GM19193 (cell line): ENCODE data around the gene BICD2.

Source experiments
- POLR2A ChIP-seq: IDR thresholded peaks from 4 replicates; pipeline ENCODE4 v1.6.1; 2011; ENCODE audit not compliant: insufficient read depth, insufficient read length; ENCODE audit errors: extremely low read depth

Gene BICD2

DNA sequence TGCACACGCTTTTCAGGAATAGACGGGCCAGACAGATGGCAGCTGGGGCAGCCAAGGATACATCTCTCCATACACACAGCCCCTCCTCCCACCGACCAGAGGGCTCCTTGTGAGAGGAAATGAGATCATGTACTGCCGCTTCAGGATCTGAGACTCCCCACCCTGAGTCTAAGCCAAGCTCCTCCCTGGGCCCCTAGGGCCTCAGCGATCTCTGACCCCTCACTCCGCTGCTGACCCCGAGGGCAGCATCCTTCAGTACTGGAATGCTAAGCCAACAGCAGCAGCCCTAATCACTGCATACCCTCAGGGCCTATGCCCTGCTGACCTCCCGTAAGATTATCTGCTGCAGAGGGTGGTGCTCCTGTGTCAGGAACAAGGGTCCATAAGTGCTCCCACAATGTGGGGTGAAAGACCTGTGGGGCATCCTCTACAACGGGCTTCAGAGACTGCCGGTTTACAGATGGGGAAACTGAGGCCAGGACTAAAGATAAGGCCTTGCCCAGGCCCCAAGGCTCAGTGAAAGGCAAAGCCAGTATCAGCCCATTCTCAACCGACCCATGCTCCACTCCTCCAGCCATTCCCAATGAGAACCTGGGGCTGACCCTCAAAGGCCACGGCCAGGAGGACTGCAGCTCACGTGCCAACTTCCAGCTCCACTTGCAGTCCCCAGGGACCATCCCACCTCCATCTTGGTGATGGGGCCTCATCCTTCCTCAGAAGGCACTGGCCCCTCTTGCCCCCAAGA, 37.5 kb downstream of the BICD2 start:
- TF ChIP-seq POLR2A = no peak

DNA sequence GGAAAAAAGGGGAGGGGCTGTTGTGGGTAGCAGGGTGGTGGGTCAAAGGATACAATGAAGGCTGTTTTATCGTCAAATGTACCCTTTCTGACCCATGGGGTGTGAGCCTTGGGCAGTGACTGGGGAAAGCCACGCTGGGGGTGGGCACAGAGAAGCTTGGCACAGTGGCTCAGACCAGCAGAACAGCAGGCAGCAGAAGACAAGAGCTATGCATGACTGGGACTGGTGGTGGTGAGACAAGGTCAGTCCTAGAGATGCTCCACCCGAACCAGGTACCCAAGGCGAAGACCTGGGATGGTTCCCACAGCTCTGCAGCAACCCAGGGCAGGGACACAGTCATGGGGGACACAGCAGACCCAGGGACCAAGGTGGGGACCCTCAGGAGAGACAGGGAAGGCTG, 38.3 kb downstream of the BICD2 start:
- no peak for TF ChIP-seq POLR2A

DNA sequence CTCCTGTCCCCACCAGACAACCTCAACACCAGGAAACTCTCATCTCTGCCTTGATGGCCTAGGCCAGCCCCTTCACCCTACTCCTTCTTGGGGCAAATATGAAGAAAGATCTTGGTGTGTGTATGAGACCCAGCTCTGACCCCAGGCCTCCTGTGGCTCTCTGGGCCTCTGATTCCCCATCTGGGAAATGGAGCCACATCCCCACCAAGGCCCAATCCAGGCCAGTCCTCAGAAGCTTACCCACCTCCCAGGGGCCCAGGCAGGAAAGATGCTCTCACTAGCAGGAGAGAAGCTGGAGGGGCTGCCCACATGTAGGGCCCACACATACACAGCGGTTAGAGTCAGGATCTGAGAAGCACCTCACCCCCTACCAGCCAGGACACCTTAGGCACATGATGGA, 38.9 kb downstream of the BICD2 start:
- TF ChIP-seq POLR2A = no peak

DNA sequence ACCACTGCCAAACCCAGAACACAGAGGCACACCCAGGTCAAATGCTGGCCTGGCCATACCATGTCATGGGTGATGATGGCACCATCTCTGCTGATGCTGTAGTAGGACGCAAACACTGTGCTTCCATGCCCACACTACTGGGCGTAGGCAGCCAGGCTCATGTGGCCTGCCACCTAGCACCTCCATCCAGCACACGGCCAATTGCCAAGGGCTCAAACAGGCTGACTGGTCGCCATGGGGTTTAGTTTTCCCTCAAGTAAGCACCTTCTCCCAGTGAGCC, 39.4 kb downstream of the BICD2 start:
- no peak for TF ChIP-seq POLR2A

DNA sequence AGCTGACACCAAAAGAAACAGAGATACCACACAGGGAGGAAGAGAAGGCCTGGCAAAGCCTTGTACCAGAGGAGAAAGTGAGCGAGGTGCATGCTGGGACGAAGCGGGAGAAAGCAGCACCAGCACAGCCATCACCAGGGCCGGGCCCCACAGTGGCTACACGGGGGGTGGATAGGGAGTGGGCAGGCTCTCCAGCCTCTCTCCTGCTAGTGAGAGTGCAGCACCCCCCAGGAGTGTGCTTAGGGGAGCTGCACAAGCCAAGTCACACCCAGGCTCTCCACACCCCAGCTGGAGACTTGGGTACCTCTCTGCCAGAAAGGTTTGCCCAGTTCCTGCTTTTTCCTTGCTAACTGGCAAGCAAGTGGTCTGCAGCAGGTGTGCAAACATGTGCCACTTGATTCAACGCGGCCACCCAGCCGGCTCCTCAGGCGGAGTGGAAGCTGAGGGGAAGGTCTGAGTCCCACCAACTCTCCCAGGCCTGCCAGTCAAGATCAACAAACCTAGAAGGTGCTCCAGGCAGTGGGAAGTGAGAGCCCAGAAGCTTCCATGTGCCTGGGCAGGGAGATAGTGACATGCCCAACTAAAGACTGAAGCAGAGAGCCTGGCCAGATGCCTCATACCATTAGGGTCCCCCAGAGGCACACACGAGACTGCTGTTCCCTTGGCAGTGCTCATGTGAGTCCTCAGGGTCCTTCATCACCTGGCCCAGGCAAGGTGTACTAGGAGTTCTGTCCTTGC, 39.9 kb downstream of the BICD2 start:
- no peak for TF ChIP-seq POLR2A

DNA sequence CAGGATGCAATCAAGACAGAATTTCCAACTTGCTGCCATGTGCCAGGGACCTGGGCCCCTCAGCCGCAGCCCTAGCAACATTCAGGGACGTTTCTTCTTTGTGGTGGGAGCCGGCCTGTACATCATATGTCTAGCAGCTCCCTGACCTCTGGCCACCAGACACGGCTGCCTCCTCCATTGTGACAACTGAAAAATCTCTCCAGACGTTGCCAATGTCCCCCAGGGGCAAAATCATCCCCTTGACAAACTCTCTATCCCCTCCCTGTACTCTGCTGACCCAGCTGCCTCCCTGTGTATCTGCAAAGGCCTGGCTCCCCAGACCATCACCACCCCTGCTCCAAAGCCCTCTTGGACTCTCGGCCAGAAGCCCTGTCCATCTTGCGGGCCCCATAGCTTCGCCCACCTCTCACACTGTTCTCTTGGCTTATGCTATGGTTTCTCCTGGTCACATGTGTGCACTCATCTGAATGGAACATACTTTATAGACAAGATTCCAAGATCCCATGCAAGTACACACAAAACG, 40.8 kb downstream of the BICD2 start:
- TF ChIP-seq POLR2A = no peak

DNA sequence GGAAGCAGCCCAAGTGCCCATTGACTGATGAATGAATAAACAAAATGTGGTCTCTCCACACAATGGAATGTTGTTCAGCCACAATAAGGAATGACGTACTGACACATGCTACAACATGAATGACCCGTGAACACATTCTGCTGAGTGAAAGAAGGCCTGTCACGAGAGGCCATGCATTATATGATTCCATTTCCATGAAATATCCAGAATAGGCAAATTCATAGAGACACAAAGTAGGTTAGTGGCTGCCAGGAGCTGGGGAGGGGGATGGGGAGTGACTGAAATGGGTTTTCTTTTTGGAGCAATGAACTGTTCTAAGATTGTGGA, 41.4 kb downstream of the BICD2 start:
- no peak for TF ChIP-seq POLR2A

DNA sequence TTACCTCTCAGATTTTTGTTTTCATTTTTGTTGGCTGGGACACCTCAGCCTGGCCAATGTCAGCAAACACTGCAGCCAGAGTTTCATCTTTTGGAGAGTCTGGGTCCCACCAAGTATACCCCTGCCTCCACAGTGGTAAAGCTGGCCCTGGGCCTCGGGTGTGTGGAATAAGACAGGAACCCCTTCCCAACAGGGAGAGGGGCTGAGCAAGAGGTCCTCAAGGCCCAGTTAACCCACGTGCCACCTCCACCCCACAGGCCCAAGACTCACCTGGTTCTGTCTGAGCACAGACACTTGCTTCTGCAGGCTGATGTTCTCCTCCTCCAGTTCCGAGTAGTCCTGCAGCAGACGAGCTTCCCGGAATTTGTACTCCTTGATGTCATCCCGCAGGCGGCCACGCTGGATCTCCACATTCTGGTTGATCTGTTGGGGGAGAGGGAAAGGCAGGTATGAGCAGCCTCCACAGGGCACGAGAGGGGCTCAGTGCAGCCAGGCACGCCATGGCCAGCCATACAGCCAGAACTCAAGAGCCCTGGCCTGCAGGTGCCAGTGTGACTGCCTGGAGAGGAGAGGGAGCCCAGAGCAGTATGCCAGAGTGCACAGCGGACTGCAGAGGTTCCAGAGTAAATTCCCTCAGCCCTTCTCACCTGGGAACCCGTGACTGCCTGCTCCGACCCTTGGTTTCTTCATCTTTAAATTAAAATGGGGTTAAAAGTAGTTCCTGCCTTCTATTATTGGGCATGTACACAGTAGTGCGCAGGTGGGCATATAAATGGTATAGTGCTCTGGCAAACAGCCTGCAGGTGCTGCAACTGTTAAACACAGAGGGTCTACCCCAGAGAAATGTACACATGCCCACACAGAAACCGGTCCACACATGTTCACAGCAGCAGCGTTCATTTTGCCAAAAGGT, 42.0 kb downstream of the BICD2 start:
- no peak for TF ChIP-seq POLR2A

DNA sequence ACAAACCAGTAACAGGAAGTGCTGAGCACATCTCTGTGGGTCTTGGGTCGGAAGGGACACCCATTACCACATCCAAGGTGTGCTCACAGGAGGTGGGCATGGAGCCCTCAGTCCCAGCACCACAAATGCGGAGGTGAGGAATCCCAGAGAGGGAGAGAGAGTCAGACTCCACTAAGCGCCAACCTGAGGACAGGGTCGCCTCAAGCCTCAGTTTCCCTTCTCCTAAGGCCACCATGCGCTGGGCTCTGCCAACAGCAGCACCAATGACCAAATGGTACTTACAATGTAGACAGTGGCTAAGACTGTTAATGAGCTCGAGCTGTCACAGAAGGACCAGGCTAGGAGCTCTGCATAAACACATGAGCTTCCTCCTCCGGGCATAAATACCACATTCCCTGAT, 43.1 kb downstream of the BICD2 start:
- TF ChIP-seq POLR2A = no peak

DNA sequence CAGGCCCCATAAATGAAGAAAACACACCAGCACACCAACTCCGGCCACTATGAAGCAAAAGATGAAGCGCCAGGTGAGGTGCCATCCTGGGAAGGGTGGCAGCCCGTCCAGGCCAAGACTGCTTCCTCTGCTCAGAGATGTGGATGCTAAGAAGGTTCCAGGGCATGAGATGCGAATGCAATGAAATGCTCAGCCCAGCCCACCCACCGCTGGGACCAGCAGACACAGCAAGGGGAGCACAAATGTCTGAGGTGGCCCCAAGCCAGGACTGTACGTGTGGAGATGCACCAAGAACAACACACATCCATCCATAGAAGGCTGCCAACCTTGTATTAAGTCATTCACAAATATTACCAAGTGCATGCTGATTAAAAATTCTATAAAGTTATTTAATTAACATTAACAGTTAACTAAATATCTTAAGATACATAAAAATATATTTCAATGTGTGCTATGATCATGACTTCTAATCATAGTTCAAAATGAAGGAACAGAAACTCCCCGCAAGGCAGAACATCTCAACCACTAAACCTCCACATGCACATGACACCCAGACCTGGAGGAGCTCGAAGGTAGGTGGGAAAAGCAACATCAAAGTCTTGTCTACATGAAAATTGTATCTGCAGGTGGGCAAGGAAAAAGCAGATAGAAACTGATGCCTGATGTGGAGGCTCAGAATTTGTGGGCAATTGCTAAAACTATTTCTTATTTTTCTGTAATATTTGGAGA, 43.7 kb downstream of the BICD2 start:
- no peak for TF ChIP-seq POLR2A

DNA sequence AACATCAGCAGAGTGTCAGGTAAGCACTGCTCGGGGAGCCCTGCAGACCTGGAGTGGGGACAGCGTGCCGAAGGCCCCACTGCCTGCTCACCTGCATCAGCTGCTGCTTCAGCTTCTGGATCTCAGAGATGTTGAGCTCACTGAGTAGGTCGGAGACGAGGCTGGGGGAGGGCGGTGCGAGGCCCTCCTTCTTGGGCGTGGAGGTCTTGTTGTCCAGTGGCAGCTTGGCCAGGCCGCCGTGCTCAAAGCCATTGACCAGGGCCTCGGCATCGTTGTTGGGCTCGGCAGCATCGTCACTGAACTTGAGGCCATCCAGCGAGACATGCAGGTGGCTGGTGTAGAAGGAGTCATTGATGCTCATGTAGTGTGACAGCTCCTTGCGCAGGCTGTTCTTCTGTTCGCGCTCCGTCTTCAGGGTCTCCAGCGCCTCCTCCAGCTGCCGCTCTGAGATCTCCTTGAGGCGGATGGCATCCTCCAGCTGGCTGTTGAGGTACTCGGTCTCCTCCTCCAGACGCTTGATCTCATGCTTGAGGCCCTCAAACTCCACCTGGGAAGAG, 44.3 kb downstream of the BICD2 start:
- no peak for TF ChIP-seq POLR2A

DNA sequence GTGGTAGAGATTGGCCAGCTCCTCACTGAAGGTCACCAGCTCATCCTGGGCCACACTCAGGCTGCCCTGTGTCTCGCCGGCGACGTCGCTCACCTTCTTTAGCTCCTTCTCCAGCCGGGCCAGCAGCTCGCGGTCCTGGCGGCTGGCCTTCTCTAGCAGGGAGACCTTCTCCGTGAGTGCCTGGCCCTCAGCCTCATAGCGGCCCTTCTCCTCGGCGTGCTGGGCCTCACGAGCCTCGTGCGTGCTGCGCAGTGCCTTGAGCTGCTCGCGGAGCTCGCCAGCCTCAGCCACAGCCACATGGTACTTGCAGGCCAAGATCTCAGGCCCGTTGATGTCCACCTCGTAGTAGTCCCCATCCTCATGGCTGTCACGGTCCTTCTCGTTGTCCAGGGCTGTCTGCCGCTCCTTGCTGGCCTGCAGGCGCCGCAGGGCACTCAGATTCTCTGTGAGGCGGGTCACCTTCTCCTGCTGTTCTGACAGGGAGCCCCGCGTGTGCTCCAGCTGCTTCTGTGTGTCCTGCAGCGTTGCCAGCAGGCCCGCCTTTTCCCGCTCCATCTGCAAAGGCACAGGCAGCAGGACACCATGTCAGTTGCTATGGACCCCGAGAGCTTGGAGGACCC, 45.5 kb downstream of the BICD2 start:
- no peak for TF ChIP-seq POLR2A

DNA sequence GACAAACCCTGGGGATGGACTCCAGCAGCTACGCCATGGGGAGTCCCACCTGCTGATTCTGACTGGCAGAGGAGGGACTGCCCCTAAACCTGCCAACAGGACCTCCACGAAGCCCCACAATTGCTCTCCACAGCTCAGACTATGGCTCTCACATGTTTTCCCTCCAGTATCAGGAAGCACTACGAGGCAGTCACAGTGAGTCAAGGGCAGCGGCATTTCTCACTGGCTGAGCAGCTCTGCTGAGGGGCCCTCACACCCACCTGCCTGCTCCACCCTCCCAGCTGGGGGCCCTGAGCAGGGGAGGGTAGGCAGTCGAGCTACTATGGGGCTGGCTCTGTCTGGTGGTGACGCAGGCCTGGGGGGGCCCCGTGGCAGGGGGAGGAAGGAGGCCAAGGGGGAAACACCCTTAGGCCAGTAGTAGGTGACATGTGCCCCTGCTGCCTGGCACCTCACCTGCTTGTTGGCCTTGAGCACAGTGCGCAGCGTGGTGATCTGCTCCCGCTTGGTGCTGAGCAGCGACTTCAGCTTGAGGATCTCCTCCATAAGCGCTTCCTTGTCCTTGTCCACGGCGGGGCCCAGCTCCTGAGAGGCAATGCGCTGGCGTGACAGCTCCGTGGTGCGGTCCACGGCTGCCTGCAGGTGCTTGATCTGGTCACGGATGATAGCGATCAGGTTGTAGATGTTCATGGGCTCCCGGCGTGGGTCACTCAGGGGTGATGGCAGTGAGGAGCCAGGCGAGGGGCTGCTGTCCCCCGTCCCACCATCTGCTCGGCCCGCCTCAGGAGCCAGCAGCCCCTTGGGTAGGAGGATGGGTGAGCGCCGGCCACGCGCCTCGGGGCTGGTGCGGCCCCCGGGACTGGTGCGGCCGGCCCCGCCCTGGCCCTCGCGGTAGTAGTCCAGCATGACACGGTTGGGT, 46.3 kb downstream of the BICD2 start:
- no peak for TF ChIP-seq POLR2A
